HepG2 (cell line): Measurements from ENCODE around the gene CHCHD5. TPM values are rescaled to one million over a fixed set of nuclear protein-coding genes. Genes with fewer than 3 reads are reported as not detected.

Experiments used
- CEBPB ChIP-seq: IDR thresholded peaks from 2 replicates; pipeline ENCODE4 v1.6.1; 2011; ENCODE audit warnings: low read depth, low read length, improper control_type of control experiment, borderline replicate concordance
- FOXM1 ChIP-seq: sonication (generic); formaldehyde crosslinking; IDR thresholded peaks from 2 replicates; pipeline ENCODE4 v1.5.0; 2020; ENCODE audit warnings: missing genetic modification reagents
- PAWR ChIP-seq: sonication (generic); formaldehyde crosslinking; IDR thresholded peaks from 2 replicates; pipeline ENCODE4 v1.4.0; 2020; ENCODE audit warnings: missing genetic modification reagents, mild to moderate bottlenecking, borderline replicate concordance
- RARA ChIP-seq: IDR thresholded peaks from 2 replicates; pipeline ENCODE4 v1.6.1; 2016; ENCODE audit warnings: missing genetic modification reagents, missing compliant biosample characterization
- SMAD9 ChIP-seq: sonication (generic); formaldehyde crosslinking; IDR thresholded peaks from 2 replicates; pipeline ENCODE4 v1.5.1; 2020; ENCODE audit warnings: mild to moderate bottlenecking, missing genetic modification reagents
- SNAPC2 ChIP-seq: sonication (generic); formaldehyde crosslinking; IDR thresholded peaks from 2 replicates; pipeline ENCODE4 v1.8.1; 2022; ENCODE audit warnings: mild to moderate bottlenecking, missing genetic modification reagents
- SOX13 ChIP-seq, 3 experiments: fragments of 450-650 bp in 1 of 3; sonication (generic) in 1 of 3; formaldehyde crosslinking in 1 of 3; IDR thresholded peaks in 2 of 3; conservative IDR thresholded peaks in 1 of 3; 2 replicates each; pipeline versions ENCODE4 v1.5.0 to v1.6.1; 2016 to 2020; ENCODE audit warnings: antibody characterized with exemption in 1 of 3, mild to moderate bottlenecking in 1 of 3, missing compliant biosample characterization in 1 of 3, missing genetic modification reagents in 1 of 3, moderate library complexity in 1 of 3
- SP5 ChIP-seq: IDR thresholded peaks from 2 replicates; pipeline ENCODE4 v1.6.1; 2016; ENCODE audit warnings: low read depth, borderline replicate concordance
- TBL1XR1 ChIP-seq: fragments of 150-350 bp; IDR thresholded peaks from 2 replicates; pipeline ENCODE4 v1.6.1; 2014; ENCODE audit warnings: borderline replicate concordance, low read length; ENCODE audit not compliant: partially characterized antibody
- TOE1 ChIP-seq: sonication (generic); formaldehyde crosslinking; IDR thresholded peaks from 2 replicates; pipeline ENCODE4 v1.4.0; 2020; ENCODE audit warnings: mild to moderate bottlenecking, missing genetic modification reagents
- ZNF205 ChIP-seq: IDR thresholded peaks from 2 replicates; pipeline ENCODE4 v1.6.1; 2018; ENCODE audit warnings: missing biosample characterization, missing genetic modification reagents
- ZNF24 ChIP-seq: fragments of 450-650 bp; IDR thresholded peaks from 2 replicates; pipeline ENCODE4 v1.6.1; 2017; ENCODE audit warnings: antibody characterized with exemption, mild to moderate bottlenecking
- ZNF572 ChIP-seq: sonication (generic); formaldehyde crosslinking; IDR thresholded peaks from 2 replicates; pipeline ENCODE4 v1.5.1; 2020; ENCODE audit warnings: mild to moderate bottlenecking, missing genetic modification reagents
- ZNF747 ChIP-seq: sonication (generic); formaldehyde crosslinking; IDR thresholded peaks from 2 replicates; pipeline ENCODE4 v1.8.1; 2023; ENCODE audit warnings: missing genetic modification reagents, mild to moderate bottlenecking, borderline replicate concordance
- ZNF792 ChIP-seq: IDR thresholded peaks from 2 replicates; pipeline ENCODE4 v1.6.1; 2016
- polyA plus RNA-seq, 8 experiments: library from polyadenylated mRNA; depleted of rRNA in 3 of 8; stranded (reverse) in 7 of 8; unstranded in 1 of 8; fragments of >200 nt; fragmentation: Illumina TruSeq in 4 of 8; extraction: Trizol in 4 of 8; gene quantifications; 2 replicates each; pipeline versions ENCODE4 v1.2.1 to v1.2.3, GENCODE V29; 2011 to 2016; ENCODE audit warnings: low read depth in 4 of 8, missing spikeins in 1 of 8, mixed read lengths in 1 of 8; ENCODE audit not compliant: insufficient read depth in 1 of 8
- total RNA-seq, 5 experiments: library from RNA; depleted of rRNA; stranded (reverse); fragments of >200 nt; fragmentation: Illumina TruSeq; extraction: Trizol; gene quantifications; 2 replicates each; pipeline ENCODE4 v1.2.3, GENCODE V29; 2016; ENCODE audit warnings: low read depth in 1 of 5
- TF ChIP-seq, protein P1 (sequence below): sonication (generic); formaldehyde crosslinking; IDR thresholded peaks from 2 replicates; pipeline ENCODE4 v1.5.0; 2020; ENCODE audit warnings: mild to moderate bottlenecking, missing genetic modification reagents
- TF ChIP-seq, protein P2 (sequence below): sonication (generic); formaldehyde crosslinking; IDR thresholded peaks from 2 replicates; pipeline ENCODE4 v1.4.0; 2020; ENCODE audit warnings: missing genetic modification reagents
- TF ChIP-seq, protein P3 (sequence below): sonication (generic); formaldehyde crosslinking; IDR thresholded peaks from 2 replicates; pipeline ENCODE4 v1.4.0; 2020; ENCODE audit warnings: missing genetic modification reagents, mild to moderate bottlenecking, borderline replicate concordance
- TF ChIP-seq, protein P4 (sequence below): sonication (generic); formaldehyde crosslinking; conservative IDR thresholded peaks from 2 replicates; pipeline ENCODE4 v1.8.0; 2022; ENCODE audit warnings: low read depth, missing genetic modification reagents
- TF ChIP-seq, protein P5 (sequence below): IDR thresholded peaks from 2 replicates; pipeline ENCODE4 v1.6.1; 2018; ENCODE audit warnings: missing genetic modification reagents, mild to moderate bottlenecking, missing compliant biosample characterization

Gene CHCHD5
- total and polyA plus RNA-seq, 2 of the 13 experiments (the other 11 are each of a cell fraction or from before 2014, with no cell fraction given) = 19.0 to 23.9 TPM

DNA sequence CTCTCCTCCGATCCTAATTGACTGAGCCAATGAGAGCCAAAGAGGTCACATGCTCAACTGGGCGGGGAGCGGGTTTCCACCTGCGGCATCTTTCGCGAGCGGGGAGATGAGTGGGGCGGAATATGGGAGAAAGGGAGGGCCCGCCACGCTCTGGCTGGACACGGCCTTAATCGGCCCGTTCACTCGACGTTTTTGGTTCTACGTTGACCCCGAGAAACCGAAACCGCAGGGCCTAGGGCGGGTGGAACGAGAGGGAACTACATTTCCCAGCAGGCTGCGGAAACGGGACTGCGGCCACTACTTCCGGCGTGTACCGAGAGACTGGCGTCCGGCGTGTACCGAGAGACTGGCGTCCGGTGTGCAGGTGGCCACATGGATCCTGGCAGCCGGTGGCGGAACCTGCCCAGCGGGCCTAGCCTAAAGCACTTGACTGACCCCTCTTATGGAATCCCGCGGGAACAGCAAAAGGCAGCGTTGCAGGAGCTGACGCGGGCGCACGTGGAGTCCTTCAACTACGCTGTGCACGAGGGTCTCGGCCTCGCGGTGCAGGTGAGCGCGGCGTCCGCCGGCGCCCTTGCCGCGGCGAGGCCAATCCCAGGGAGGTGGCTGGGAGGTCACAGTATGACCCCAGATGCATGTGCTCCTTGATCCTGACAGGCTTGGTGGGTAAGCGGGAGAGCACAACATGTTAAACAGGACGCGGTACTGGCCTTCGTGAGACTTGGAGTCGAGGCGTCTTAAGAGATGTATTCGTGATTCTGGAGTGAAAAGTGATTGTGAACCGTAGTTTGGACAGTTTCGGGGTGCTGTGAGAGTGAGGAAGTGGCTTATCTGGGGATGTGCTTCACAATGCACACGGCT lies 42.1 kb upstream of the CHCHD5 start, which contains the start of gene POLR1B (continued):
- TF ChIP-seq, protein P1, sequence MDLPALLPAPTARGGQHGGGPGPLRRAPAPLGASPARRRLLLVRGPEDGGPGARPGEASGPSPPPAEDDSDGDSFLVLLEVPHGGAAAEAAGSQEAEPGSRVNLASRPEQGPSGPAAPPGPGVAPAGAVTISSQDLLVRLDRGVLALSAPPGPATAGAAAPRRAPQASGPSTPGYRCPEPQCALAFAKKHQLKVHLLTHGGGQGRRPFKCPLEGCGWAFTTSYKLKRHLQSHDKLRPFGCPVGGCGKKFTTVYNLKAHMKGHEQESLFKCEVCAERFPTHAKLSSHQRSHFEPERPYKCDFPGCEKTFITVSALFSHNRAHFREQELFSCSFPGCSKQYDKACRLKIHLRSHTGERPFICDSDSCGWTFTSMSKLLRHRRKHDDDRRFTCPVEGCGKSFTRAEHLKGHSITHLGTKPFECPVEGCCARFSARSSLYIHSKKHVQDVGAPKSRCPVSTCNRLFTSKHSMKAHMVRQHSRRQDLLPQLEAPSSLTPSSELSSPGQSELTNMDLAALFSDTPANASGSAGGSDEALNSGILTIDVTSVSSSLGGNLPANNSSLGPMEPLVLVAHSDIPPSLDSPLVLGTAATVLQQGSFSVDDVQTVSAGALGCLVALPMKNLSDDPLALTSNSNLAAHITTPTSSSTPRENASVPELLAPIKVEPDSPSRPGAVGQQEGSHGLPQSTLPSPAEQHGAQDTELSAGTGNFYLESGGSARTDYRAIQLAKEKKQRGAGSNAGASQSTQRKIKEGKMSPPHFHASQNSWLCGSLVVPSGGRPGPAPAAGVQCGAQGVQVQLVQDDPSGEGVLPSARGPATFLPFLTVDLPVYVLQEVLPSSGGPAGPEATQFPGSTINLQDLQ (CRISPR knock-in tag) = peak; percentile 98
- TF ChIP-seq RARA (CRISPR knock-in tag) = peak; percentile 59
- TF ChIP-seq, protein P2, sequence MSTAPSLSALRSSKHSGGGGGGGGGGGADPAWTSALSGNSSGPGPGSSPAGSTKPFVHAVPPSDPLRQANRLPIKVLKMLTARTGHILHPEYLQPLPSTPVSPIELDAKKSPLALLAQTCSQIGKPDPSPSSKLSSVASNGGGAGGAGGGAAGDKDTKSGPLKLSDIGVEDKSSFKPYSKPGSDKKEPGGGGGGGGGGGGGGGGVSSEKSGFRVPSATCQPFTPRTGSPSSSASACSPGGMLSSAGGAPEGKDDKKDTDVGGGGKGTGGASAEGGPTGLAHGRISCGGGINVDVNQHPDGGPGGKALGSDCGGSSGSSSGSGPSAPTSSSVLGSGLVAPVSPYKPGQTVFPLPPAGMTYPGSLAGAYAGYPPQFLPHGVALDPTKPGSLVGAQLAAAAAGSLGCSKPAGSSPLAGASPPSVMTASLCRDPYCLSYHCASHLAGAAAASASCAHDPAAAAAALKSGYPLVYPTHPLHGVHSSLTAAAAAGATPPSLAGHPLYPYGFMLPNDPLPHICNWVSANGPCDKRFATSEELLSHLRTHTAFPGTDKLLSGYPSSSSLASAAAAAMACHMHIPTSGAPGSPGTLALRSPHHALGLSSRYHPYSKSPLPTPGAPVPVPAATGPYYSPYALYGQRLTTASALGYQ (CRISPR knock-in tag) = peak; percentile 83
- peak; percentile 87; the same call in 1 of the 2 replicates for TF ChIP-seq ZNF792 (CRISPR knock-in tag)
- TF ChIP-seq ZNF205 = peak; percentile 63; the same call in 1 of the 2 replicates
- no peak for TF ChIP-seq CEBPB
- TF ChIP-seq ZNF572 (CRISPR knock-in tag) = 0 out of 2 replicates have a peak, but pooled peaks have one; percentile 60
- TF ChIP-seq, protein P3, sequence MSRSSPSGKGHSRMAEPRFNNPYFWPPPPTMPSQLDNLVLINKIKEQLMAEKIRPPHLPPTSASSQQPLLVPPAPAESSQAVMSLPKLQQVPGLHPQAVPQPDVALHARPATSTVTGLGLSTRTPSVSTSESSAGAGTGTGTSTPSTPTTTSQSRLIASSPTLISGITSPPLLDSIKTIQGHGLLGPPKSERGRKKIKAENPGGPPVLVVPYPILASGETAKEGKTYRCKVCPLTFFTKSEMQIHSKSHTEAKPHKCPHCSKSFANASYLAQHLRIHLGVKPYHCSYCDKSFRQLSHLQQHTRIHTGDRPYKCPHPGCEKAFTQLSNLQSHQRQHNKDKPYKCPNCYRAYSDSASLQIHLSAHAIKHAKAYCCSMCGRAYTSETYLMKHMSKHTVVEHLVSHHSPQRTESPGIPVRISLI (CRISPR knock-in tag) = peak; percentile 76
- TF ChIP-seq ZNF24 = no peak
- TF ChIP-seq PAWR = 0 out of 2 replicates have a peak, but pooled peaks have one; percentile 30
- peak; percentile 89; the same call in 1 of the 2 replicates for TF ChIP-seq SMAD9 (CRISPR knock-in tag)
- no peak; the same call in 1 of the 2 replicates for TF ChIP-seq ZNF747 (CRISPR knock-in tag)
- TF ChIP-seq SP5 (CRISPR knock-in tag) = peak; percentile 44; the same call in 1 of the 2 replicates
- peak; percentile 90 for TF ChIP-seq FOXM1 (CRISPR knock-in tag)
- TF ChIP-seq SNAPC2 (CRISPR knock-in tag) = peak; percentile 67; the same call in 1 of the 2 replicates
- TF ChIP-seq TBL1XR1 = peak; percentile 74
- TF ChIP-seq, protein P4, sequence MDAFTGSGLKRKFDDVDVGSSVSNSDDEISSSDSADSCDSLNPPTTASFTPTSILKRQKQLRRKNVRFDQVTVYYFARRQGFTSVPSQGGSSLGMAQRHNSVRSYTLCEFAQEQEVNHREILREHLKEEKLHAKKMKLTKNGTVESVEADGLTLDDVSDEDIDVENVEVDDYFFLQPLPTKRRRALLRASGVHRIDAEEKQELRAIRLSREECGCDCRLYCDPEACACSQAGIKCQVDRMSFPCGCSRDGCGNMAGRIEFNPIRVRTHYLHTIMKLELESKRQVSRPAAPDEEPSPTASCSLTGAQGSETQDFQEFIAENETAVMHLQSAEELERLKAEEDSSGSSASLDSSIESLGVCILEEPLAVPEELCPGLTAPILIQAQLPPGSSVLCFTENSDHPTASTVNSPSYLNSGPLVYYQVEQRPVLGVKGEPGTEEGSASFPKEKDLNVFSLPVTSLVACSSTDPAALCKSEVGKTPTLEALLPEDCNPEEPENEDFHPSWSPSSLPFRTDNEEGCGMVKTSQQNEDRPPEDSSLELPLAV (CRISPR knock-in tag) = no peak
- peak; percentile 93; the same call in 1 of the 2 replicates for TF ChIP-seq TOE1 (CRISPR knock-in tag)
- TF ChIP-seq SOX13 (IDR thresholded peaks at IDR 0.05) = no peak
- no peak for TF ChIP-seq SOX13 (CRISPR knock-in tag; conservative IDR thresholded peaks at IDR 0.05 in 1 of 2, IDR thresholded peaks at IDR 0.05 in 1 of 2)
- TF ChIP-seq, protein P5, sequence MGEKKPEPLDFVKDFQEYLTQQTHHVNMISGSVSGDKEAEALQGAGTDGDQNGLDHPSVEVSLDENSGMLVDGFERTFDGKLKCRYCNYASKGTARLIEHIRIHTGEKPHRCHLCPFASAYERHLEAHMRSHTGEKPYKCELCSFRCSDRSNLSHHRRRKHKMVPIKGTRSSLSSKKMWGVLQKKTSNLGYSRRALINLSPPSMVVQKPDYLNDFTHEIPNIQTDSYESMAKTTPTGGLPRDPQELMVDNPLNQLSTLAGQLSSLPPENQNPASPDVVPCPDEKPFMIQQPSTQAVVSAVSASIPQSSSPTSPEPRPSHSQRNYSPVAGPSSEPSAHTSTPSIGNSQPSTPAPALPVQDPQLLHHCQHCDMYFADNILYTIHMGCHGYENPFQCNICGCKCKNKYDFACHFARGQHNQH (CRISPR knock-in tag) = peak; percentile 73
